Activated CD8-positive, alpha-beta memory T cell treated with anti-CD3 and anti-CD28 coated beads for 24 hours (primary cell): Measurements from ENCODE around the gene LRRIQ1.
"Not testable (repeated sequence)": the region's sequence is repeated elsewhere in the genome, so short reads cannot be mapped to it uniquely, and the experiment has no call there.

Source experiments
- DNase-seq: peaks from one replicate; pipeline ENCODE4 v3.0.0-alpha.2; 2020

The LRRIQ1 gene

GRCh38 chr12:85190728-85191127, 154.6 kb downstream of the LRRIQ1 start:
- no peak for DNase-seq

- DNase-seq = not testable (repeated sequence)
These were observed 167.7 kb downstream of the LRRIQ1 start for GRCh38 chr12:85203809-85204208.

GRCh38 chr12:85206543-85206942, 170.4 kb downstream of the LRRIQ1 start:
- no peak for DNase-seq

- DNase-seq = not testable (repeated sequence)
These were observed 188.2 kb downstream of the LRRIQ1 start for GRCh38 chr12:85224339-85224738.

GRCh38 chr12:85225501-85225900, 189.3 kb downstream of the LRRIQ1 start:
- no peak for DNase-seq

- DNase-seq = no peak
These were observed 201.2 kb downstream of the LRRIQ1 start for GRCh38 chr12:85237327-85237726.

GRCh38 chr12:85244561-85244960, 208.4 kb downstream of the LRRIQ1 start:
- DNase-seq = no peak

GRCh38 chr12:85253853-85254252, 217.7 kb downstream of the LRRIQ1 start:
- DNase-seq = no peak

GRCh38 chr12:85257671-85258070, 221.5 kb downstream of the LRRIQ1 start:
- DNase-seq = no peak

- no peak for DNase-seq
These were observed 224.3 kb downstream of the LRRIQ1 start for GRCh38 chr12:85260447-85260846.

- no peak for DNase-seq
These were observed 224.7 kb downstream of the LRRIQ1 start for GRCh38 chr12:85260896-85261295.

- DNase-seq = no peak
These were observed 230.2 kb downstream of the LRRIQ1 start for GRCh38 chr12:85266356-85266755.

- no peak for DNase-seq
These were observed 237.5 kb downstream of the LRRIQ1 start for GRCh38 chr12:85273381-85274314.

GRCh38 chr12:85274315-85274651, 238.1 kb downstream of the LRRIQ1 start:
- no peak for DNase-seq

- DNase-seq = no peak
These were observed 239.2 kb downstream of the LRRIQ1 start for GRCh38 chr12:85275374-85275773.

GRCh38 chr12:85277191-85277590, 241.0 kb downstream of the LRRIQ1 start:
- no peak for DNase-seq

GRCh38 chr12:85277900-85278597, 241.9 kb downstream of the LRRIQ1 start:
- no peak for DNase-seq

GRCh38 chr12:85278598-85279448, 242.7 kb downstream of the LRRIQ1 start:
- DNase-seq = no peak

- no peak for DNase-seq
These were observed 243.5 kb downstream of the LRRIQ1 start for GRCh38 chr12:85279449-85280164.

GRCh38 chr12:85280165-85280983, 244.2 kb downstream of the LRRIQ1 start, which contains the start of gene ALX1:
Gene ALX1, plus strand, starts transcription at chr12:85280220. Its CDS starts 42 bp downstream, at chr12:85280262.
- no peak for DNase-seq

- DNase-seq = no peak
These were observed 245.0 kb downstream of the LRRIQ1 start for GRCh38 chr12:85280984-85281630.
